ENCODE results near the gene MCTP2. TPM values are rescaled to one million over a fixed set of nuclear protein-coding genes. Genes with fewer than 3 reads are reported as not detected.

The MCTP2 gene
- polyA plus RNA-seq, 1 experiment, result 18.1 TPM

DNA sequence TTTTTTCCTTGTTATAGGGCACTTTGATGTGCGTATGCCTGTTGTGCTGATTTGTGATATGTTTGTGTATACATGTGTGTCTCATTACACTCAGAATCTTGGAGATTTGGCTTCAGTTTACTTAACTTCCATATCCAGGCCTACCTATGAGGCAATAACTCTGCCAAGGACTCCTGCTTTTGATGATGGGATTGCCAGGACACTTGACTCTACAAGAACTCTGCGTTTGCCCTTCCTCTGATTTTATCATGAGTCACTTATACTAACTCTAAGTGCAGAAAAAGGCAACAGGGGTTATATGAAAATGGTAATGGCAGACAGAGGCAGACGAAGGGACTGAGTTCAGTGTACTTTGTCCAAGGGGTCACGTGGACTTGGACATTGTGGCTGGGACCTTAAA lies 33.6 kb downstream of the MCTP2 start:
- no peak overlapping the region for H3K4me3 ChIP-seq (ENCODE audit: low read depth, low read length)
- no peaks in the 10 kb centered on the region for H3K27me3 ChIP-seq (ENCODE audit: control insufficient read depth, insufficient read depth, low read length)
- no peak overlapping the region for H3K27ac ChIP-seq (ENCODE audit: low read depth, low read length)
- H3K9me3 ChIP-seq (ENCODE audit: control insufficient read depth, insufficient read depth, low read length), result no peaks in the 10 kb centered on the region
- DNase-seq (ENCODE audit: low read depth, low spot score), result no peak
- ChIA-PET CTCF (no interaction called here), POLR2A (no interaction called here)
- no peak for TF ChIP-seq CTCF (IDR thresholded peaks at IDR 0.05; ENCODE audit: low read depth, low read length)

DNA sequence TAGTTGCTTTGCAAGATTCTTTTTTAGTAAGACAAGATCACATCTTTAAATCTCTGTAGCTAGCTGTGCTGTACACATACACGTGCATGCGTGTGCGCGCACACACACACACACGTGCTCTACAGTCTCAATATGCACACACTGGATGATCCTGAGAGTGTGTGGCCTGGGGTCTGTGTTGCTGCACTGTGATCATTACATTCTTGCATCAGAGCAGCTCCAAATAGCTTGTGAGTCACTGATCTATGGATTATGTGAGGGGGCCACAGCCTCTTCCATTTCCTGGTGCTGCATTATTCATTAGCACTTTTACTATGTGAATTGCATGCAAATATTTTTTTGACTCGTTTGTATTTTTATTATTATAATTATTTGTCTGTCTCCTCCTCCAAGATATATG lies 34.6 kb downstream of the MCTP2 start:
- no peak overlapping the region for H3K27ac ChIP-seq (ENCODE audit: low read depth, low read length)
- CTCF ChIA-PET, result no interaction called here
- no peaks in the 10 kb centered on the region for H3K9me3 ChIP-seq (ENCODE audit: control insufficient read depth, insufficient read depth, low read length)

DNA sequence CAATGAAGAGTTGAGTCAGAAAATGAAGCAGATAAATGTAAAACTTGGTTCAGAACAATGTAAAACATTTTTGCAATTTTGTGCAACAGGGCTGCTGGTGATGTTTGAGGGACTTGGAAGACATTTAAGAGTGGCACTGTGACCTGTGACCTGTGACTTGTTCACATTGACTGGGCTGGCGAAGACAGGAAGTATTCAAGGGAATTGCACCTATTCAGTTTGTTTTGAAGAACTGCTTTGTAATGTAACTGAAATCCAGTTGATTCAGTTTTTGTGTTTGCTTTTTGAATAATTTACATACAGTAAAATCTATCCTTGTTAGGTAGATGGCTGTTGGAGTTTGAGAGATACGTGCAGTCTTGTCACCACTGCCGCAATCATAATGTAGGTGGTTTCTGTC lies 35.4 kb downstream of the MCTP2 start:
- Histone ChIP-seq H3K9me3 (ENCODE audit: control insufficient read depth, insufficient read depth, low read length) (no peaks in the 10 kb centered on the region), H3K27me3 (ENCODE audit: control insufficient read depth, insufficient read depth, low read length) (no peaks in the 10 kb centered on the region), H3K4me3 (ENCODE audit: low read depth, low read length) (no peak overlapping the region), H3K27ac (ENCODE audit: low read depth, low read length) (no peak overlapping the region)
- CTCF ChIA-PET, result no interaction called here
- POLR2A ChIA-PET, result no interaction called here
- no peak for TF ChIP-seq CTCF (IDR thresholded peaks at IDR 0.05; ENCODE audit: low read depth, low read length)
- no peak for DNase-seq (ENCODE audit: low read depth, low spot score)

More for the DNA sequence above, 34.6 kb downstream of the MCTP2 start:
- no peak for TF ChIP-seq CTCF (IDR thresholded peaks at IDR 0.05; ENCODE audit: low read depth, low read length)
- POLR2A ChIA-PET, result no interaction called here
- no peaks in the 10 kb centered on the region for H3K27me3 ChIP-seq (ENCODE audit: control insufficient read depth, insufficient read depth, low read length)
- DNase-seq (ENCODE audit: low read depth, low spot score), result no peak
- H3K4me3 ChIP-seq (ENCODE audit: low read depth, low read length), result no peak overlapping the region

- DNase-seq (ENCODE audit: low read depth, low spot score), result no peak
- Histone ChIP-seq H3K4me3 (ENCODE audit: low read depth, low read length) (no peak overlapping the region), H3K9me3 (ENCODE audit: control insufficient read depth, insufficient read depth, low read length) (no peaks in the 10 kb centered on the region), H3K27ac (ENCODE audit: low read depth, low read length) (no peak overlapping the region), H3K27me3 (ENCODE audit: control insufficient read depth, insufficient read depth, low read length) (no peaks in the 10 kb centered on the region)
- CTCF ChIA-PET, result interaction anchor here (1.2 kb wide), 1 partner anchor 23 kb away, joined by 3 read pairs; no protein-coding TSS in a partner anchor
- no peak for TF ChIP-seq CTCF (IDR thresholded peaks at IDR 0.05; ENCODE audit: low read depth, low read length)
- POLR2A ChIA-PET, result no interaction called here
These were observed 38.6 kb downstream of the MCTP2 start for GRCh38 chr15:94269954-94270353.

DNA sequence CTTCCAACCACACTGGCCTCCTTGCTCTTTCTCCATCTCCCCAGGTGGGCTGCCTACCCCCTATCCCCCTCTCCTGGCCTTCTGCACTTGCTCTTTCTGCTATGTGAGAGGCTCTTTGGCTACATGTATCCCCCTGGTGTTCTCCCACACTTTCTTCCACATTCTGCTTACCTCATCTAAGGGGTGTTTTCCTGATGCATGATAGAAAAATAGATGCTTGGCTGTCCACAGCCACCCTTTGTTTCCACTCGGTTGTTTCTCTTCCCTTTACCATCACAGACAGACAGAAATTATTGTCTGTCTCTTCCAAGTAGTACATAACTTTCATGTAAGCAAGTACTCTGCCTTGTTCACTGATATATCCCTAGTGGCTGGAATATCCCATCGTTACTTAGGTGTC lies 39.2 kb downstream of the MCTP2 start:
- ChIA-PET POLR2A (no interaction called here), CTCF (no interaction called here)
- no peak for TF ChIP-seq CTCF (IDR thresholded peaks at IDR 0.05; ENCODE audit: low read depth, low read length)

More for the DNA sequence above, 39.2 kb downstream of the MCTP2 start:
- Histone ChIP-seq H3K27me3 (ENCODE audit: control insufficient read depth, insufficient read depth, low read length) (no peaks in the 10 kb centered on the region), H3K4me3 (ENCODE audit: low read depth, low read length) (no peak overlapping the region), H3K9me3 (ENCODE audit: control insufficient read depth, insufficient read depth, low read length) (no peaks in the 10 kb centered on the region), H3K27ac (ENCODE audit: low read depth, low read length) (no peak overlapping the region)
- DNase-seq (ENCODE audit: low read depth, low spot score), result no peak
